C4-2B (cell line): ENCODE measurements around the gene RAB40B.

Experiments used
- H3K27ac ChIP-seq: fragments of 450-650 bp; 2 replicates; pipeline ENCODE4 v1.5.1; 2017
- CTCF ChIP-seq: fragments of 450-650 bp; conservative IDR thresholded peaks from 2 replicates; pipeline ENCODE4 v1.5.1; 2017; ENCODE audit warnings: mild to moderate bottlenecking
- ZFX ChIP-seq: fragments of 450-650 bp; IDR thresholded peaks from 2 replicates; pipeline ENCODE4 v1.6.1; 2017

The RAB40B gene

GRCh38 chr17:82640036-82640435, 58.5 kb downstream of the RAB40B start:
- no peak overlapping the region for H3K27ac ChIP-seq

GRCh38 chr17:82639628-82640027, 58.9 kb downstream of the RAB40B start:
- TF ChIP-seq CTCF (no peak), ZFX (no peak)

More at GRCh38 chr17:82640036-82640435, 58.5 kb downstream of the RAB40B start:
- TF ChIP-seq CTCF, result no peak
- TF ChIP-seq ZFX, result no peak

GRCh38 chr17:82638183-82638773, 60.2 kb downstream of the RAB40B start:
- TF ChIP-seq ZFX (no peak), CTCF (no peak)
- H3K27ac ChIP-seq, result no peak overlapping the region

More at GRCh38 chr17:82639628-82640027, 58.9 kb downstream of the RAB40B start:
- no peak overlapping the region for H3K27ac ChIP-seq

GRCh38 chr17:82636626-82637598, 61.6 kb downstream of the RAB40B start:
- TF ChIP-seq CTCF, result no peak
- no peak for TF ChIP-seq ZFX
- H3K27ac ChIP-seq, result peak overlapping the region; percentile 35; the same call in 1 of the 2 replicates

GRCh38 chr17:82633343-82633742, 65.2 kb downstream of the RAB40B start:
- no peak for TF ChIP-seq ZFX
- no peak for TF ChIP-seq CTCF
- no peak overlapping the region for H3K27ac ChIP-seq

GRCh38 chr17:82632451-82632850, 66.0 kb downstream of the RAB40B start:
- no peak for TF ChIP-seq CTCF
- TF ChIP-seq ZFX, result no peak
- no peak overlapping the region for H3K27ac ChIP-seq

GRCh38 chr17:82631544-82631943, 67.0 kb downstream of the RAB40B start:
- no peak for TF ChIP-seq CTCF
- TF ChIP-seq ZFX, result no peak

More at GRCh38 chr17:82631544-82631943, 67.0 kb downstream of the RAB40B start:
- no peak overlapping the region for H3K27ac ChIP-seq
